ENCODE data around the gene LDLRAD4. TPM values are rescaled to one million over a fixed set of nuclear protein-coding genes. Genes with fewer than 3 reads are reported as not detected.
A peak's percentile ranks its signal among the peaks of the same experiment; 100 is the strongest.

The LDLRAD4 gene
- total RNA-seq, 1 experiment from 2014 or later: 0.68 TPM

GRCh38 chr18:13526519-13526918 is 308.0 kb downstream of the LDLRAD4 start:
- Histone ChIP-seq H3K27ac (no peak overlapping the region), H3K4me1 (replicated peaks) (no peaks in the 10 kb centered on the region), H3K4me3 (no peak overlapping the region), H3K36me3 (no peaks in the 10 kb centered on the region), H3K27me3 (replicated peaks) (no peaks in the 10 kb centered on the region), H3K9me3 (replicated peaks) (no peaks in the 10 kb centered on the region)
- no peak for DNase-seq (ENCODE audit: low read depth in 1 of 2, low spot score in 2 of 2)

- H3K36me3 ChIP-seq: no peaks in the 10 kb centered on the region
- H3K4me1 ChIP-seq (replicated peaks): no peaks in the 10 kb centered on the region
- no peak overlapping the region for H3K4me3 ChIP-seq
- H3K9me3 ChIP-seq (replicated peaks): no peaks in the 10 kb centered on the region
- H3K27me3 ChIP-seq (replicated peaks): no peaks in the 10 kb centered on the region
- no peak overlapping the region for H3K27ac ChIP-seq
- no peak for DNase-seq (ENCODE audit: low read depth in 1 of 2, low spot score in 2 of 2)
These were observed 308.7 kb downstream of the LDLRAD4 start for GRCh38 chr18:13527256-13527655.

- H3K27ac ChIP-seq: no peak overlapping the region
- H3K4me1 ChIP-seq (replicated peaks): no peaks in the 10 kb centered on the region
- no peaks in the 10 kb centered on the region for H3K27me3 ChIP-seq (replicated peaks)
- no peak for DNase-seq (ENCODE audit: low read depth in 1 of 2, low spot score in 2 of 2)
- no peak overlapping the region for H3K4me3 ChIP-seq
- H3K9me3 ChIP-seq (replicated peaks): no peaks in the 10 kb centered on the region
- H3K36me3 ChIP-seq: no peaks in the 10 kb centered on the region
These were observed 309.2 kb downstream of the LDLRAD4 start for GRCh38 chr18:13527730-13528129.

GRCh38 chr18:13528739-13529392 is 310.3 kb downstream of the LDLRAD4 start:
- Histone ChIP-seq H3K27me3 (replicated peaks) (no peaks in the 10 kb centered on the region; the same call in 1 of the 2 replicates), H3K9me3 (replicated peaks) (no peaks in the 10 kb centered on the region), H3K36me3 (no peaks in the 10 kb centered on the region), H3K4me3 (no peak overlapping the region), H3K27ac (no peak overlapping the region), H3K4me1 (replicated peaks) (no peaks in the 10 kb centered on the region)
- no peak for DNase-seq (ENCODE audit: low read depth in 1 of 2, low spot score in 2 of 2)

- DNase-seq (ENCODE audit: low read depth in 1 of 2, low spot score in 2 of 2): no peak
- no peaks in the 10 kb centered on the region for H3K9me3 ChIP-seq (replicated peaks)
- no peak overlapping the region for H3K27ac ChIP-seq
- H3K4me3 ChIP-seq: no peak overlapping the region
- no peaks in the 10 kb centered on the region for H3K36me3 ChIP-seq
- no peaks in the 10 kb centered on the region; the same call in 1 of the 2 replicates for H3K27me3 ChIP-seq (replicated peaks)
- no peaks in the 10 kb centered on the region for H3K4me1 ChIP-seq (replicated peaks)
These were observed 311.7 kb downstream of the LDLRAD4 start for GRCh38 chr18:13530033-13530878.

GRCh38 chr18:13530879-13531387 is 312.4 kb downstream of the LDLRAD4 start:
- no peaks in the 10 kb centered on the region for H3K4me1 ChIP-seq (replicated peaks)
- peak in 1 of 2 experiments; percentile 4 for DNase-seq (ENCODE audit: low read depth in 1 of 2, low spot score in 2 of 2)
- H3K9me3 ChIP-seq (replicated peaks): no peaks in the 10 kb centered on the region
- no peaks in the 10 kb centered on the region for H3K36me3 ChIP-seq
- no peaks in the 10 kb centered on the region; the same call in 1 of the 2 replicates for H3K27me3 ChIP-seq (replicated peaks)
- no peak overlapping the region for H3K4me3 ChIP-seq
- H3K27ac ChIP-seq: no peak overlapping the region

- H3K4me3 ChIP-seq: no peak overlapping the region
- no peak overlapping the region for H3K27ac ChIP-seq
- no peaks in the 10 kb centered on the region for H3K36me3 ChIP-seq
- no peaks in the 10 kb centered on the region for H3K9me3 ChIP-seq (replicated peaks)
- H3K27me3 ChIP-seq (replicated peaks): peaks cover 5% of the 10 kb centered on the region; the same call in 1 of the 2 replicates
- no peaks in the 10 kb centered on the region for H3K4me1 ChIP-seq (replicated peaks)
- no peak for DNase-seq (ENCODE audit: low read depth in 1 of 2, low spot score in 2 of 2)
These were observed 313.2 kb downstream of the LDLRAD4 start for GRCh38 chr18:13531681-13532325.

GRCh38 chr18:13532406-13533075 is 314.0 kb downstream of the LDLRAD4 start:
- H3K4me3 ChIP-seq: no peak overlapping the region
- no peak overlapping the region for H3K27ac ChIP-seq
- H3K9me3 ChIP-seq (replicated peaks): no peaks in the 10 kb centered on the region
- no peak for DNase-seq (ENCODE audit: low read depth in 1 of 2, low spot score in 2 of 2)
- H3K36me3 ChIP-seq: no peaks in the 10 kb centered on the region
- H3K27me3 ChIP-seq (replicated peaks): peaks cover 5% of the 10 kb centered on the region; the same call in 1 of the 2 replicates
- no peaks in the 10 kb centered on the region for H3K4me1 ChIP-seq (replicated peaks)

GRCh38 chr18:13534631-13535030 is 316.1 kb downstream of the LDLRAD4 start:
- no peaks in the 10 kb centered on the region for H3K9me3 ChIP-seq (replicated peaks)
- DNase-seq (ENCODE audit: low read depth in 1 of 2, low spot score in 2 of 2): no peak
- peaks cover 12% of the 10 kb centered on the region for H3K27me3 ChIP-seq (replicated peaks)
- no peak overlapping the region for H3K27ac ChIP-seq
- H3K36me3 ChIP-seq: no peaks in the 10 kb centered on the region
- H3K4me1 ChIP-seq (replicated peaks): no peaks in the 10 kb centered on the region
- no peak overlapping the region for H3K4me3 ChIP-seq

- H3K27me3 ChIP-seq (replicated peaks): peaks cover 12% of the 10 kb centered on the region
- H3K36me3 ChIP-seq: no peaks in the 10 kb centered on the region
- no peak overlapping the region for H3K27ac ChIP-seq
- DNase-seq (ENCODE audit: low read depth in 1 of 2, low spot score in 2 of 2): no peak
- no peaks in the 10 kb centered on the region for H3K4me1 ChIP-seq (replicated peaks)
- no peaks in the 10 kb centered on the region for H3K9me3 ChIP-seq (replicated peaks)
- no peak overlapping the region for H3K4me3 ChIP-seq
These were observed 318.0 kb downstream of the LDLRAD4 start for GRCh38 chr18:13536578-13536977.

- no peaks in the 10 kb centered on the region for H3K9me3 ChIP-seq (replicated peaks)
- H3K27ac ChIP-seq: no peak overlapping the region
- H3K4me3 ChIP-seq: no peak overlapping the region
- no peaks in the 10 kb centered on the region for H3K4me1 ChIP-seq (replicated peaks)
- no peak for DNase-seq (ENCODE audit: low read depth in 1 of 2, low spot score in 2 of 2)
- H3K27me3 ChIP-seq (replicated peaks): peaks cover 12% of the 10 kb centered on the region
- H3K36me3 ChIP-seq: no peaks in the 10 kb centered on the region
These were observed 318.6 kb downstream of the LDLRAD4 start for GRCh38 chr18:13537022-13537780.

GRCh38 chr18:13538630-13539029 is 320.1 kb downstream of the LDLRAD4 start:
- Histone ChIP-seq H3K4me1 (replicated peaks) (no peaks in the 10 kb centered on the region), H3K4me3 (no peak overlapping the region), H3K27me3 (replicated peaks) (peaks cover 12% of the 10 kb centered on the region; the same call in 1 of the 2 replicates), H3K27ac (no peak overlapping the region), H3K9me3 (replicated peaks) (no peaks in the 10 kb centered on the region), H3K36me3 (no peaks in the 10 kb centered on the region)
- no peak for DNase-seq (ENCODE audit: low read depth in 1 of 2, low spot score in 2 of 2)

GRCh38 chr18:13539050-13539449 is 320.5 kb downstream of the LDLRAD4 start:
- Histone ChIP-seq H3K36me3 (no peaks in the 10 kb centered on the region), H3K4me1 (replicated peaks) (no peaks in the 10 kb centered on the region), H3K27me3 (replicated peaks) (peaks cover 12% of the 10 kb centered on the region; the same call in 1 of the 2 replicates), H3K27ac (no peak overlapping the region), H3K9me3 (replicated peaks) (no peaks in the 10 kb centered on the region), H3K4me3 (no peak overlapping the region)
- no peak for DNase-seq (ENCODE audit: low read depth in 1 of 2, low spot score in 2 of 2)
